Endothelial cell of umbilical vein (primary cell): Measurements from ENCODE around the gene YDJC. TPM values are rescaled to one million over a fixed set of nuclear protein-coding genes. Genes with fewer than 3 reads are reported as not detected.

ENCODE experiments used
- BruUV-seq: library from RNA; stranded (reverse); fragments of 400-500 nt; replicated peaks from 2 replicates; lab custom pipeline; 2021; lab: Mats Ljungman, UMichigan
- CTCF ChIA-PET: fragments of 300-600, 350-600 bp; sonication (Branson Sonifier 250); formaldehyde crosslinking; loops from one replicate; lab custom pipeline; 2021; ENCODE audit warnings: antibody characterized with exemption, inconsistent platforms; lab: Charles Lee
- POLR2A ChIA-PET: fragments of 300-600, 350-600 bp; sonication (Branson Sonifier 250); formaldehyde crosslinking; loops from one replicate; lab custom pipeline; 2021; ENCODE audit warnings: antibody characterized with exemption, inconsistent platforms; lab: Charles Lee
- DNase-seq: peaks from one replicate; pipeline ENCODE4 v3.0.0-alpha.2; 2011; ENCODE audit warnings: low read depth, low spot score
- FAIRE-seq: peaks from 2 replicates; lab custom pipeline; 2011; peaks lifted over from hg19 to GRCh38; lab: Jason Lieb, UNC
- H2AFZ ChIP-seq: 2 replicates; pipeline ENCODE4 v1.6.0; 2012; ENCODE audit warnings: low read depth, low read length, control low read depth, inconsistent platforms
- H3K27ac ChIP-seq: 2 replicates; pipeline ENCODE4 v1.5.1; 2011; ENCODE audit warnings: low read depth, mild to moderate bottlenecking, control low read depth, low read length, moderate library complexity; ENCODE audit not compliant: insufficient read depth
- H3K27me3 ChIP-seq, 2 experiments: 2 replicates each; pipeline versions ENCODE4 v1.6.0 to v1.6.1; 2011; ENCODE audit warnings: low read length in 2 of 2, mixed read lengths in 1 of 2; ENCODE audit not compliant: control insufficient read depth in 2 of 2, insufficient read depth in 2 of 2
- H3K36me3 ChIP-seq, 2 experiments: 2 replicates in 1 of 2; 3 replicates in 1 of 2; pipeline ENCODE4 v1.5.1; 2011; ENCODE audit warnings: low read length in 2 of 2, mild to moderate bottlenecking in 1 of 2, moderate library complexity in 1 of 2; ENCODE audit not compliant: control insufficient read depth in 2 of 2, insufficient read depth in 2 of 2; ENCODE audit errors: extremely low read depth in 1 of 2
- H3K4me1 ChIP-seq: 3 replicates; pipeline ENCODE4 v1.5.1; 2011; ENCODE audit warnings: mild to moderate bottlenecking, low read length; ENCODE audit not compliant: control insufficient read depth, insufficient read depth; ENCODE audit errors: extremely low read depth
- H3K4me2 ChIP-seq: 2 replicates; pipeline ENCODE4 v1.6.1; 2011; ENCODE audit warnings: low read length, control low read depth, mixed read lengths; ENCODE audit not compliant: insufficient read depth
- H3K4me3 ChIP-seq, 3 experiments: fragments of 200-600 bp in 1 of 3; sonication (generic), shearing (Covaris generic) in 1 of 3; replicated peaks in 1 of 3; 2 replicates each; pipeline ENCODE4 v1.5.1; 2011 to 2016; ENCODE audit warnings: control low read depth in 3 of 3, low read length in 3 of 3, mild to moderate bottlenecking in 2 of 3, inconsistent platforms in 1 of 3, low read depth in 1 of 3, moderate library complexity in 1 of 3; ENCODE audit not compliant: insufficient read depth in 1 of 3
- H3K79me2 ChIP-seq: 2 replicates; pipeline ENCODE4 v1.6.0; 2012; ENCODE audit warnings: low read length, inconsistent platforms; ENCODE audit not compliant: control insufficient read depth, insufficient read depth
- H3K9ac ChIP-seq: replicated peaks from 2 replicates; pipeline ENCODE3; 2011; ENCODE audit warnings: low read length, control low read depth; ENCODE audit not compliant: insufficient read depth; ENCODE audit errors: extremely low read depth
- H3K9me1 ChIP-seq: replicated peaks from 3 replicates; pipeline ENCODE4 v1.6.0; 2011; ENCODE audit warnings: mild to moderate bottlenecking, low read length; ENCODE audit not compliant: control insufficient read depth, insufficient read depth; ENCODE audit errors: extremely low read depth
- H3K9me3 ChIP-seq: replicated peaks from 2 replicates; pipeline ENCODE4 v1.5.1; 2012; ENCODE audit warnings: low read length, inconsistent platforms; ENCODE audit not compliant: control insufficient read depth, insufficient read depth
- H4K20me1 ChIP-seq: replicated peaks from 2 replicates; pipeline ENCODE3; 2011; ENCODE audit warnings: mild to moderate bottlenecking, low read length; ENCODE audit not compliant: control insufficient read depth, insufficient read depth; ENCODE audit errors: extremely low read depth
- CTCF ChIP-seq, 2 donors: IDR thresholded peaks; 1 replicate in 1 of 2; 2 replicates in 1 of 2; pipeline ENCODE4 v1.5.1; 2011; ENCODE audit warnings: low read length in 2 of 2, mild to moderate bottlenecking in 2 of 2, moderate library complexity in 2 of 2, control low read depth in 1 of 2, inconsistent platforms in 1 of 2, low read depth in 1 of 2; ENCODE audit not compliant: insufficient read depth in 1 of 2; ENCODE audit errors: extremely low read depth in 1 of 2
- EZH2 ChIP-seq: IDR thresholded peaks from 2 replicates; pipeline ENCODE4 v1.6.1; 2012; ENCODE audit warnings: borderline replicate concordance, low read depth, mild to moderate bottlenecking, moderate library complexity, low read length, inconsistent platforms; ENCODE audit not compliant: severe bottlenecking
- FOS ChIP-seq: IDR thresholded peaks from 2 replicates; pipeline ENCODE4 v1.6.1; 2011; ENCODE audit warnings: mild to moderate bottlenecking, low read length, moderate library complexity, borderline replicate concordance; ENCODE audit not compliant: insufficient read depth
- GATA2 ChIP-seq: IDR thresholded peaks from 2 replicates; pipeline ENCODE4 v1.7.0; 2011; ENCODE audit warnings: low read depth, mild to moderate bottlenecking, moderate library complexity, mixed read lengths, low read length; ENCODE audit not compliant: insufficient read length, insufficient read depth
- JUN ChIP-seq: IDR thresholded peaks from 2 replicates; pipeline ENCODE4 v1.6.1; 2011; ENCODE audit warnings: borderline replicate concordance, low read depth; ENCODE audit not compliant: insufficient read length, insufficient read depth
- MYC ChIP-seq: IDR thresholded peaks from one replicate; pipeline ENCODE4 v1.6.1; 2011; ENCODE audit warnings: mild to moderate bottlenecking, low read depth, low read length
- POLR2A ChIP-seq: IDR thresholded peaks from 2 replicates; pipeline ENCODE4 v1.6.1; 2012; ENCODE audit warnings: low read depth, mild to moderate bottlenecking, control low read depth, low read length
- dilution Hi-C: fragments of 300-500 bp; cut with MboI; formaldehyde crosslinking; loops from one replicate; pipeline ENCODE4 v1.15.0; 2019; ENCODE audit warnings: low sequenced_read_pairs; ENCODE audit not compliant: extremely low pct_ligation_motif_present
- intact Hi-C: fragments of 100-400 bp; cut with micrococcal nuclease; formaldehyde crosslinking; loops from one replicate; pipeline ENCODE4 v1.10.0; 2022
- polyA plus RNA-seq, 4 experiments: library from polyadenylated mRNA; depleted of rRNA in 3 of 4; stranded (reverse) in 3 of 4; unstranded in 1 of 4; fragments of >200 nt; gene quantifications; 2 replicates each; pipeline versions ENCODE4 v1.2.1 to v1.2.3, GENCODE V29; 2011 to 2012; ENCODE audit warnings: missing spikeins in 1 of 4
- total RNA-seq: library from RNA; stranded (reverse); gene quantifications from 2 replicates; pipeline ENCODE4 v1.2.3, GENCODE V29; 2021
- TF ChIP-seq, protein P1 (sequence below): IDR thresholded peaks from 2 replicates; pipeline ENCODE4 v1.6.1; 2011; ENCODE audit not compliant: insufficient read depth, insufficient read length

Gene YDJC
- total and polyA plus RNA-seq, 2 donors (not counting 3 experiments of a cell fraction or from before 2014, with no cell fraction given) = 27.2 to 29.9 TPM

- no peak overlapping the region for H3K27ac ChIP-seq
- TF ChIP-seq EZH2 (no peak), MYC (no peak), POLR2A (no peak), JUN (no peak), FOS (no peak)
- TF ChIP-seq, protein P1, sequence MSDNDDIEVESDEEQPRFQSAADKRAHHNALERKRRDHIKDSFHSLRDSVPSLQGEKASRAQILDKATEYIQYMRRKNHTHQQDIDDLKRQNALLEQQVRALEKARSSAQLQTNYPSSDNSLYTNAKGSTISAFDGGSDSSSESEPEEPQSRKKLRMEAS = no peak
- ChIA-PET POLR2A (no interaction called here), CTCF (interaction anchor here (1.6 to 1.8 kb wide), 2 partner anchors 13 to 19 kb away, joined by 4 to 8 read pairs; partner anchors contain the start of gene SDF2L1)
- H3K27me3 ChIP-seq = no peaks in the 10 kb centered on the region
- H3K9ac ChIP-seq = no peak overlapping the region
- H3K4me1 ChIP-seq = no peaks in the 10 kb centered on the region
- H3K4me3 ChIP-seq = no peak overlapping the region
- no peaks in the 10 kb centered on the region for H3K9me1 ChIP-seq
- intact Hi-C loops (no loop called here), dilution Hi-C loops (no loop called here)
- FAIRE-seq (no peak), DNase-seq (no peak)
- H4K20me1 ChIP-seq = no peaks in the 10 kb centered on the region
- H2AFZ ChIP-seq = no peak overlapping the region
- H3K36me3 ChIP-seq = peaks cover 0 to 16% of the 10 kb centered on the region in 2 experiments
- H3K9me3 ChIP-seq = no peaks in the 10 kb centered on the region
- BruUV-seq = no TSS peak
- peaks cover 44% of the 10 kb centered on the region for H3K79me2 ChIP-seq
- H3K4me2 ChIP-seq = no peak overlapping the region
Measured at GRCh38 chr22:21623648-21623970, 6.2 kb downstream of the YDJC start.

DNA sequence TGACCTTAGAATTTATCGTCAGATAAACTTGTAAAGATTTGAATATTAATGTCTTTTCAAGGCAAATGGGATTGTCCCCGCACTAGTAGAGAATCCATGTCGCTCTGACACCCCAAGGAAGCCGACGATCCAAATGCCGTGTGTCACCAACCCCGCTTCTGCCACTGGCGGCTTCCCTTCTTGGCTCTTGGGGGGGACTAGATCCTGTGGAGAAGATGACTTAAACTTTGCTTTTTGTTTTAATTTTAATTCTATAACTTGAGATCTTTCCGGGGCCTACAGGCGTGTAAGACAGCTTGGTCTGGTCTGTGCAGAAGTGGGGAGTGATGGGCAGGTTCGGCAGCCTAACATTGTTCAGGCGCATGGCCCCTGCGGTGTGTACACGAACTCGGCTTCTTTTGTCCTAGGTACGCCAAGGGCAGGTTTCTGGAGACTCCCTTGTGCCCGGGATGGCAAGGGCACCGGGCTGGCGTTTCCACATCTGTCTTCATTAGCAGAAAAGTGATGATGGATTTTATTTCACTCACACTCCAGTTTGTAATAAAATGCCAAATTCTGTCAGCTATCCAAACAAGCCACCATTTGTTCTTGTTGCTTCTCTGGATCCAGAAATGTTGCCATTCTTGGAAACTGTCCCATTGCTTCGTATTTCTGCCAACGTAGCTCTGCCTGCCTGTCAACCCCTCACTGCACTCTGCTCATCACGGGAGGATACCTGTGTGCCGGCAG is 6.7 kb downstream of the YDJC start:
- Histone ChIP-seq H3K27me3 (no peaks in the 10 kb centered on the region), H3K9me3 (no peaks in the 10 kb centered on the region), H3K4me2 (no peak overlapping the region), H3K27ac (no peak overlapping the region), H3K9ac (no peak overlapping the region), H3K4me1 (no peaks in the 10 kb centered on the region), H4K20me1 (no peaks in the 10 kb centered on the region), H3K9me1 (no peaks in the 10 kb centered on the region), H3K4me3 (no peak overlapping the region), H3K36me3 (peaks cover 0 to 16% of the 10 kb centered on the region in 2 experiments), H3K79me2 (peaks cover 40% of the 10 kb centered on the region), H2AFZ (no peak overlapping the region)
- ChIA-PET POLR2A (no interaction called here), CTCF (interaction anchor here (0.9 to 1.6 kb wide), 2 partner anchors 13 to 24 kb away, joined by 4 read pairs; no protein-coding TSS in a partner anchor)
- intact Hi-C loops = no loop called here
- DNase-seq = no peak
- FAIRE-seq = no peak
- dilution Hi-C loops = no loop called here
- no peak for TF ChIP-seq FOS
- no peak for TF ChIP-seq GATA2
- no peak for TF ChIP-seq JUN
- TF ChIP-seq EZH2 = no peak
- TF ChIP-seq POLR2A = no peak
- no peak for TF ChIP-seq CTCF (IDR thresholded peaks at IDR 0.05; ENCODE audit: extremely low read depth in 1 of 2, insufficient read depth in 1 of 2, low read depth in 1 of 2, low read length in 2 of 2)
- BruUV-seq = no TSS peak
